ENCODE measurements around the gene FBRS.

- TF ChIP-seq CTCF (IDR thresholded peaks at IDR 0.05) (peak in 4 of 6 experiments; percentile 34 to 55 (median 46)), POLR2A (IDR thresholded peaks at IDR 0.05) (no peak)
Observed at GRCh38 chr16:30637944-30638343, 20.3 kb upstream of the FBRS start.
